Trophoblast cell (in vitro differentiated cells and primary cell): Measurements from ENCODE around the gene CCDC157.

Experiments
- DNase-seq, 2 donors: peaks; one replicate each; pipeline ENCODE4 v3.0.0-alpha.2; 2016
- H2AFZ ChIP-seq: 2 replicates; pipeline ENCODE4 v1.6.1; 2013; ENCODE audit warnings: low read length, moderate library complexity, mild to moderate bottlenecking; ENCODE audit not compliant: insufficient read depth, poor library complexity
- H2AK5ac ChIP-seq: 2 replicates; pipeline ENCODE4 v1.6.1; 2013; ENCODE audit warnings: mild to moderate bottlenecking, low read length
- H2BK120ac ChIP-seq: 2 replicates; pipeline ENCODE4 v1.6.1; 2013; ENCODE audit warnings: low read length, mild to moderate bottlenecking, moderate library complexity; ENCODE audit not compliant: insufficient read depth, poor library complexity
- H2BK12ac ChIP-seq: 2 replicates; pipeline ENCODE4 v1.6.1; 2013; ENCODE audit warnings: mild to moderate bottlenecking, low read length, moderate library complexity
- H2BK5ac ChIP-seq: 2 replicates; pipeline ENCODE4 v1.6.1; 2013; ENCODE audit warnings: low read length, low read depth, moderate library complexity, mild to moderate bottlenecking; ENCODE audit not compliant: poor library complexity
- H3K14ac ChIP-seq: 2 replicates; pipeline ENCODE4 v1.6.1; 2013; ENCODE audit warnings: mild to moderate bottlenecking, low read length
- H3K18ac ChIP-seq: 2 replicates; pipeline ENCODE4 v1.6.1; 2013; ENCODE audit warnings: mild to moderate bottlenecking, low read length
- H3K23ac ChIP-seq: 2 replicates; pipeline ENCODE4 v1.6.1; 2013; ENCODE audit warnings: low read length
- H3K27ac ChIP-seq: 2 replicates; pipeline ENCODE4 v1.5.1; 2013; ENCODE audit warnings: low read depth, mild to moderate bottlenecking, inconsistent platforms, low read length, moderate library complexity
- H3K27me3 ChIP-seq: 2 replicates; pipeline ENCODE4 v1.6.1; 2013; ENCODE audit warnings: inconsistent platforms, mild to moderate bottlenecking, low read length, moderate library complexity; ENCODE audit not compliant: insufficient read depth
- H3K36me3 ChIP-seq, 2 experiments: 1 replicate in 1 of 2; 2 replicates in 1 of 2; pipeline ENCODE4 v1.6.1; 2013; ENCODE audit warnings: low read length in 2 of 2, mild to moderate bottlenecking in 2 of 2, moderate library complexity in 1 of 2; ENCODE audit not compliant: insufficient read depth in 2 of 2, control insufficient read depth in 1 of 2
- H3K4ac ChIP-seq: 2 replicates; pipeline ENCODE4 v1.6.1; 2013; ENCODE audit warnings: low read depth, mild to moderate bottlenecking, low read length, moderate library complexity
- H3K4me1 ChIP-seq, 2 experiments: 1 replicate in 1 of 2; 2 replicates in 1 of 2; pipeline ENCODE4 v1.6.1; 2013; ENCODE audit warnings: low read length in 2 of 2, mild to moderate bottlenecking in 2 of 2, moderate library complexity in 1 of 2; ENCODE audit not compliant: insufficient read depth in 2 of 2, control insufficient read depth in 1 of 2
- H3K4me2 ChIP-seq: 2 replicates; pipeline ENCODE4 v1.6.1; 2013; ENCODE audit warnings: inconsistent platforms, mild to moderate bottlenecking, low read length, moderate library complexity
- H3K4me3 ChIP-seq: 2 replicates; pipeline ENCODE4 v1.5.1; 2013; ENCODE audit warnings: mild to moderate bottlenecking, low read depth, low read length, inconsistent platforms
- H3K79me1 ChIP-seq: one replicate; pipeline ENCODE4 v1.6.1; 2013; ENCODE audit warnings: low read length
- H3K79me2 ChIP-seq: 2 replicates; pipeline ENCODE4 v1.6.1; 2013; ENCODE audit warnings: low read length, mild to moderate bottlenecking; ENCODE audit not compliant: control insufficient read depth, insufficient read depth, poor library complexity
- H3K9ac ChIP-seq: 2 replicates; pipeline ENCODE4 v1.6.1; 2013; ENCODE audit warnings: mild to moderate bottlenecking, low read length
- H3K9me3 ChIP-seq: 2 replicates; pipeline ENCODE4 v1.6.1; 2013; ENCODE audit warnings: low read depth, mild to moderate bottlenecking, control low read depth, inconsistent platforms, low read length; ENCODE audit not compliant: insufficient read depth
- H4K12ac ChIP-seq: 2 replicates; pipeline ENCODE4 v1.6.1; 2013; ENCODE audit warnings: low read depth, mild to moderate bottlenecking, low read length, moderate library complexity
- H4K8ac ChIP-seq: 2 replicates; pipeline ENCODE4 v1.6.1; 2013; ENCODE audit warnings: low read depth, mild to moderate bottlenecking, low read length, moderate library complexity
- H4K91ac ChIP-seq: one replicate; pipeline ENCODE4 v1.6.1; 2013; ENCODE audit warnings: low read depth, mild to moderate bottlenecking, low read length, moderate library complexity
- WGBS: extraction: QIAGEN DNeasy Blood & Tissue Kit; methylation state at CpG from one replicate; pipeline ENCODE4 v1.1.7; 2013; ENCODE audit warnings: missing lambda C conversion rate; ENCODE audit not compliant: insufficient read length, insufficient coverage; ENCODE audit errors: extremely low coverage; 5-methylcytosine and 5-hydroxymethylcytosine counted together

CCDC157 gene

DNA sequence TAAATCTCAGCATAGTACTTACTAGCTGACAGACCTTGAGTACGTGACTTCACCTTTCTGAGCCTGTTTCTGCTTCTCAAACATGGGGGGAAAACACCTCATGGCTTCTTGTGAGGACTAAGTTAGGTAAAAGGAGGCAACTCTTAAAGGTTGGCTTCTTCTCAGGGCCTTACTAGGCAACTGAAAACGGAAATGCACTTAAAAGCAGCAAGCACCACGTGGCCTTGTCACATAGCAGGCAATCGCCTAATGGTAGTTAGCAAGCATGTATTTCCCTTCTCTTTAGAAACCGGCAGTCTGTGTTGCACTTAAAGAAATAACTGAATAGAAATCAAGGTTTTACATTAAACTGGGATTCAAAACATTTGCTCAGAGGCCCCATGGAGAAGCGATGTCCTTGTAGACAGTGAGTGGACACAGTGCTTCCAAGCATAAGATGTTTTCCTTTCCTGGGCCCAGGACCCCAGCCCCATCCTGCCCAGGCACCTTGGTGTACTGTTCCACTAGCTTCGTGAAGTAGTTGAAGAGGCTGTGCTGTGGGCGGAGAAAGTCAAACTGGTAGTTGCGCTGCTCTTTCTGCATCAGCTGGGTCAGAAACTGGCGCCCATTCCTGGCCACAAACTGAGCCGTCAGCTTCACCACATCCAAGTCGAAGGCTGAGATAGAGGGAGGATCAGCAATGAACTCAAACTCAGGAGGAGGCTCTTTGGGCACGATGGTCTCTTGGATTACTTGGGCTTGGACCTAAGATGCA, 12.2 kb upstream of the CCDC157 start:
- Histone ChIP-seq H3K36me3 (peaks cover 72 to 84% of the 10 kb centered on the region in 2 experiments), H2BK12ac (no peak overlapping the region), H3K4me1 (no peaks in the 10 kb centered on the region), H3K23ac (no peak overlapping the region), H2BK120ac (no peak overlapping the region), H2BK5ac (no peak overlapping the region), H2AK5ac (no peak overlapping the region), H3K9ac (no peak overlapping the region), H3K79me2 (no peaks in the 10 kb centered on the region), H3K4me3 (no peak overlapping the region), H3K14ac (no peak overlapping the region), H3K4ac (no peak overlapping the region), H3K4me2 (no peak overlapping the region), H4K91ac (no peak overlapping the region), H3K18ac (no peak overlapping the region), H3K27me3 (no peaks in the 10 kb centered on the region), H3K9me3 (no peaks in the 10 kb centered on the region), H3K79me1 (no peaks in the 10 kb centered on the region), H3K27ac (no peak overlapping the region), H2AFZ (no peak overlapping the region), H4K12ac (no peak overlapping the region), H4K8ac (no peak overlapping the region)
- WGBS = no CpG with 5 or more reads among the region's 13 CpGs
- DNase-seq = no peak

DNA sequence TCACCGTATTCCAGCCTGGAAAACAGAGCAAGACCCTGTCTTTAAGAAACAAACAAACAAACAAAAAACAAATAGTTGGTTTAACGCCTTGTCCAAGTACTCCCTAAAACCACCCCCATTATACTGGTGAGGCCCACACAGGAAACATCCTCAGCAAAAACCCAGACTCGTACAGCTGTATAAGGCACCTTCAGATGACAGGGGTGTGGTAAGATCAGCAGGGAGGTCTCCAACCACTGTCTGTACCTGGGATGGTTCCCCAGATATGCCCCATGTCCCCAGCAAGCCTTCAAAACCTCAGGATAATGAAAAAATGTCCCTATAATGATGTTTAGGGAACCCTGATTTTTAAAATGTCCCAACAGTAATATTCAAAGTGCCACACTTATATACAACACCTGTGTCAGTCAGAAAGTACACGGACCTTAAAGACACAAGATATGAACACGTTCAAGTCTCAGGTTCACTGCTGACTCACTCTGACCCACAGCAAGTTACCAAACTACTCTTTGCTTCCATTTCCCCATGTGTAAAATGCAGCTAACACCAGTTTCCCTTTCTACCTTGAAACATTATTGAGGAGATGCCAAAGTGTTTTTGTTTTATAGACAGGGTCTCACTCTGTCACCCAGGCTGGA, 9.4 kb upstream of the CCDC157 start:
- H2BK5ac ChIP-seq = no peak overlapping the region
- no peaks in the 10 kb centered on the region for H3K9me3 ChIP-seq
- H3K14ac ChIP-seq = no peak overlapping the region
- H3K79me2 ChIP-seq = no peaks in the 10 kb centered on the region
- H3K27ac ChIP-seq = no peak overlapping the region
- H3K18ac ChIP-seq = no peak overlapping the region
- H2AK5ac ChIP-seq = no peak overlapping the region
- no peak overlapping the region for H4K91ac ChIP-seq
- H2BK120ac ChIP-seq = no peak overlapping the region
- H4K8ac ChIP-seq = no peak overlapping the region
- no peak overlapping the region for H3K23ac ChIP-seq
- no peak overlapping the region for H4K12ac ChIP-seq
- WGBS = no CpG with 5 or more reads among the region's 5 CpGs
- no peak for DNase-seq
- no peak overlapping the region for H3K4me2 ChIP-seq
- no peak overlapping the region for H3K4ac ChIP-seq
- H3K9ac ChIP-seq = no peak overlapping the region
- no peaks in the 10 kb centered on the region for H3K27me3 ChIP-seq
- no peaks in the 10 kb centered on the region for H3K79me1 ChIP-seq
- no peak overlapping the region for H3K4me3 ChIP-seq
- H3K4me1 ChIP-seq = no peaks in the 10 kb centered on the region
- H2AFZ ChIP-seq = no peak overlapping the region
- peaks cover 55 to 78% of the 10 kb centered on the region in 2 experiments for H3K36me3 ChIP-seq
- no peak overlapping the region for H2BK12ac ChIP-seq

DNA sequence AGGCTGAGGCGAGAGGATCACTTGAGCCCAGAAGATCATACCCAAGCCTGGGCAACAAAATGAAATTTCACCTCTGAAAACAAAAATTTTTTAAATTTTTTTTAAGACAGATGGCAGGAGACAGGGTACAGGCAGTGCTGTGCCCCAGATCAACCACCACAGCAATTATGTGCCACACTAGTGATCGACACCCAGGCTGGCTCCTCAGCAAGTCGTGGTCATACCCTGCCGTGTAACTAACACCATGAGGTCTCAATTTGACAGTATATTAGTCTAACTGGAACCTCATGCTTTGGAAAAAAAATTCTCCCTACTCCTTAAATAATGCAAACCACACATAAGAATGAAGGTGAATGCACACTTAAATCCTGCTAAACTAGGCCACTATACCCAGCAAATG, 8.4 kb upstream of the CCDC157 start:
- H3K4me1 ChIP-seq = no peaks in the 10 kb centered on the region
- H3K18ac ChIP-seq = no peak overlapping the region
- peaks cover 51 to 75% of the 10 kb centered on the region in 2 experiments for H3K36me3 ChIP-seq
- no peak for DNase-seq
- no peak overlapping the region for H3K4ac ChIP-seq
- no peak overlapping the region for H3K9ac ChIP-seq
- no peaks in the 10 kb centered on the region for H3K27me3 ChIP-seq
- no peak overlapping the region for H4K91ac ChIP-seq
- WGBS = no CpG with 5 or more reads among the region's 4 CpGs
- H3K4me3 ChIP-seq = no peak overlapping the region
- no peak overlapping the region for H3K27ac ChIP-seq
- no peak overlapping the region for H3K23ac ChIP-seq
- no peak overlapping the region for H2BK12ac ChIP-seq
- H2BK120ac ChIP-seq = no peak overlapping the region
- H4K8ac ChIP-seq = no peak overlapping the region
- H2AK5ac ChIP-seq = no peak overlapping the region
- H3K79me1 ChIP-seq = no peaks in the 10 kb centered on the region
- H2BK5ac ChIP-seq = no peak overlapping the region
- H3K79me2 ChIP-seq = no peaks in the 10 kb centered on the region
- H3K14ac ChIP-seq = no peak overlapping the region
- no peak overlapping the region for H2AFZ ChIP-seq
- no peaks in the 10 kb centered on the region for H3K9me3 ChIP-seq
- no peak overlapping the region for H3K4me2 ChIP-seq
- H4K12ac ChIP-seq = no peak overlapping the region

DNA sequence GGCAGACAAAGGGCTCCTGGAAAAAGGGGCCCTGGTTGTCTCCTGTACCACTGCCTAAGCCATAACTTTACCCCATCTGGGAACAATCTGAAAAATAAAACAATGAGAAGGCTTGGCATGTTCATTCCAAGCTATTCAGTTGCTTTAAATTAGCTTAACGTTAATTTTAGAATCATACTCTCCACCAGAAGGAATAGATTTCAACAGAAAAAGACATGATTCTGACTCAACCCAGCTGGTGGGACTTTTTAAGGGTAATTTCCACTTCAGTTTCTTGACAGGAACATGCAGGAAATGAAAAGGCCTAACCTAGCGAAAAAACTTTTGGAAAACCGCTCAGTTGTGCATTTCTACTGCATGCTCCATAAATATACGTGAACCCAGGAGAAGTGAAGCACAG, 8.0 kb upstream of the CCDC157 start:
- Histone ChIP-seq H2BK5ac (no peak overlapping the region), H2AFZ (no peak overlapping the region), H4K91ac (no peak overlapping the region), H4K8ac (no peak overlapping the region), H3K4me2 (no peak overlapping the region), H3K18ac (no peak overlapping the region), H3K36me3 (peaks cover 51 to 76% of the 10 kb centered on the region in 2 experiments), H3K14ac (no peak overlapping the region), H3K9me3 (no peaks in the 10 kb centered on the region), H3K27me3 (no peaks in the 10 kb centered on the region), H3K79me1 (no peaks in the 10 kb centered on the region), H2AK5ac (no peak overlapping the region), H3K4me1 (no peaks in the 10 kb centered on the region), H2BK12ac (no peak overlapping the region), H4K12ac (no peak overlapping the region), H3K4me3 (no peak overlapping the region), H3K79me2 (no peaks in the 10 kb centered on the region), H2BK120ac (no peak overlapping the region), H3K4ac (no peak overlapping the region), H3K27ac (no peak overlapping the region), H3K23ac (no peak overlapping the region), H3K9ac (no peak overlapping the region)
- DNase-seq = no peak
- WGBS = no CpG with 5 or more reads among the region's 4 CpGs
